Measurements from ENCODE around the gene RICTOR.

Gene RICTOR

GRCh38 chr5:39108987-39109386, 34.8 kb upstream of the RICTOR start:
- H3K9me3 Mint-ChIP-seq, result no peaks in the 10 kb centered on the region
- H3K4me3 Mint-ChIP-seq, result no peak overlapping the region
- no peaks in the 10 kb centered on the region for H3K36me3 Mint-ChIP-seq
- no peaks in the 10 kb centered on the region for H3K4me1 Mint-ChIP-seq
- H3K27me3 Mint-ChIP-seq, result peaks cover 0 to 4% of the 10 kb centered on the region in 2 donors
- DNase-seq (no peak), ATAC-seq (replicated peaks) (no peak)
- no peak overlapping the region for H3K27ac Mint-ChIP-seq

DNA sequence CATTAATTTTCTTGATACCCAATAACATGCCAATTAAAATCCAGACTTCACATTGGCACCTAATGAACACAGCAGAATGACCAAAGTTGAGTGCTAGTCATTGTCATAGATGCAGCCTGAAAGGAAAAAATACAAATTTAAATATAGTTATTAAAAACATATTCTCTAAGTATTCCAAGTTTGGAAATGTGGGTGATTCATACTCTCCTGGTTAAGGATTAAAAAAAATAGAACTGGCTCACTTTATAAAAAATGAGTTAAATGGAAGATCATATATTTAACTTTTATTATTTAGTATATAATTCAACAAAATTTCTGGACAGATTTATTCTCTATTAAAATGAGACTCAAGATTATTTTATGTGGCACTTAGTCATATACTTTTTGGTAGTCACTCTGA, 33.2 kb upstream of the RICTOR start:
- Mint-ChIP-seq H3K4me1 (no peaks in the 10 kb centered on the region), H3K27ac (no peak overlapping the region), H3K27me3 (peaks cover 4 to 5% of the 10 kb centered on the region in 2 donors), H3K4me3 (no peak overlapping the region), H3K36me3 (no peaks in the 10 kb centered on the region), H3K9me3 (no peaks in the 10 kb centered on the region)
- no peak for ATAC-seq (replicated peaks)
- DNase-seq, result no peak

DNA sequence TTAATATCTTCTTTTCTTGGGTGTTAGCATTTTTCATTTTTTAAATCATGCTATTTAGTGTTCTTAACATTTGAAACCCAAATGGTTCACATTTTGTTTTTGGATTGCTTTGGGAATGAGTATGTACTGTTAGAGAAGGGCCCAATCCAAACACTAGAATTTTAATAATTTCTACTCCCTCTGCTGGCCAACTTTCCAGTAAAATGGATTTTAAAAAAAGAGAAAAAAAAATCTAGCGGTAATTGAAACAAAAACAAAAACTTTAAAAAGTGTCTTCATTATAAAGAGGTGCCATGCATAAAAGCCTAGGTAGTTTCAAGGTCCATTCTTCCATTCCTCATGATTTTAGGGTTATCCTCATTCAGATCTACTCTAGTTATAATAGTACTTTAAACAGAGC, 32.1 kb upstream of the RICTOR start:
- H3K4me1 Mint-ChIP-seq, result no peaks in the 10 kb centered on the region
- H3K4me3 Mint-ChIP-seq, result no peak overlapping the region
- no peaks in the 10 kb centered on the region for H3K36me3 Mint-ChIP-seq
- H3K27ac Mint-ChIP-seq, result no peak overlapping the region
- no peak for ATAC-seq (replicated peaks)
- H3K9me3 Mint-ChIP-seq, result no peaks in the 10 kb centered on the region
- H3K27me3 Mint-ChIP-seq, result peaks cover 4 to 5% of the 10 kb centered on the region in 2 donors
- DNase-seq, result no peak

- Mint-ChIP-seq H3K4me1 (no peaks in the 10 kb centered on the region), H3K27me3 (peaks cover 0 to 5% of the 10 kb centered on the region in 2 donors), H3K9me3 (no peaks in the 10 kb centered on the region), H3K27ac (no peak overlapping the region), H3K36me3 (no peaks in the 10 kb centered on the region), H3K4me3 (no peak overlapping the region)
- DNase-seq (no peak), ATAC-seq (replicated peaks) (no peak)
Observed at GRCh38 chr5:39104221-39104620, 30.0 kb upstream of the RICTOR start.

- Mint-ChIP-seq H3K36me3 (no peaks in the 10 kb centered on the region), H3K27ac (no peak overlapping the region), H3K9me3 (no peaks in the 10 kb centered on the region), H3K27me3 (peaks cover 0 to 5% of the 10 kb centered on the region in 2 donors), H3K4me3 (no peak overlapping the region), H3K4me1 (no peaks in the 10 kb centered on the region)
- DNase-seq (no peak), ATAC-seq (replicated peaks) (no peak)
Observed at GRCh38 chr5:39102684-39103155, 28.5 kb upstream of the RICTOR start.

- ATAC-seq (replicated peaks) (no peak), DNase-seq (no peak)
- Mint-ChIP-seq H3K4me1 (no peaks in the 10 kb centered on the region), H3K4me3 (no peak overlapping the region), H3K9me3 (no peaks in the 10 kb centered on the region), H3K36me3 (no peaks in the 10 kb centered on the region), H3K27me3 (peaks cover 0 to 5% of the 10 kb centered on the region in 2 donors), H3K27ac (no peak overlapping the region)
Observed at GRCh38 chr5:39100851-39101396, 26.7 kb upstream of the RICTOR start.

- Mint-ChIP-seq H3K36me3 (no peaks in the 10 kb centered on the region), H3K27me3 (peaks cover 0 to 5% of the 10 kb centered on the region in 2 donors), H3K4me3 (no peak overlapping the region), H3K9me3 (no peaks in the 10 kb centered on the region), H3K27ac (no peak overlapping the region), H3K4me1 (no peaks in the 10 kb centered on the region)
- ATAC-seq (replicated peaks) (no peak), DNase-seq (no peak)
Observed at GRCh38 chr5:39100301-39100850, 26.2 kb upstream of the RICTOR start.

GRCh38 chr5:39099831-39100230, 25.6 kb upstream of the RICTOR start:
- ATAC-seq (replicated peaks) (no peak), DNase-seq (no peak)
- Mint-ChIP-seq H3K4me3 (no peak overlapping the region), H3K27ac (no peak overlapping the region), H3K9me3 (no peaks in the 10 kb centered on the region), H3K4me1 (no peaks in the 10 kb centered on the region), H3K36me3 (no peaks in the 10 kb centered on the region), H3K27me3 (peaks cover 0 to 5% of the 10 kb centered on the region in 2 donors)

- H3K4me3 Mint-ChIP-seq, result no peak overlapping the region
- DNase-seq (no peak), ATAC-seq (replicated peaks) (no peak)
- no peak overlapping the region for H3K27ac Mint-ChIP-seq
- peaks cover 0 to 12% of the 10 kb centered on the region in 2 donors for H3K27me3 Mint-ChIP-seq
- H3K36me3 Mint-ChIP-seq, result peaks cover 0 to 1% of the 10 kb centered on the region in 2 donors
- H3K9me3 Mint-ChIP-seq, result peaks cover 3 to 7% of the 10 kb centered on the region in 2 donors
- H3K4me1 Mint-ChIP-seq, result peaks cover 0 to 2% of the 10 kb centered on the region in 2 donors
Observed at GRCh38 chr5:39093352-39093751, 19.2 kb upstream of the RICTOR start.

DNA sequence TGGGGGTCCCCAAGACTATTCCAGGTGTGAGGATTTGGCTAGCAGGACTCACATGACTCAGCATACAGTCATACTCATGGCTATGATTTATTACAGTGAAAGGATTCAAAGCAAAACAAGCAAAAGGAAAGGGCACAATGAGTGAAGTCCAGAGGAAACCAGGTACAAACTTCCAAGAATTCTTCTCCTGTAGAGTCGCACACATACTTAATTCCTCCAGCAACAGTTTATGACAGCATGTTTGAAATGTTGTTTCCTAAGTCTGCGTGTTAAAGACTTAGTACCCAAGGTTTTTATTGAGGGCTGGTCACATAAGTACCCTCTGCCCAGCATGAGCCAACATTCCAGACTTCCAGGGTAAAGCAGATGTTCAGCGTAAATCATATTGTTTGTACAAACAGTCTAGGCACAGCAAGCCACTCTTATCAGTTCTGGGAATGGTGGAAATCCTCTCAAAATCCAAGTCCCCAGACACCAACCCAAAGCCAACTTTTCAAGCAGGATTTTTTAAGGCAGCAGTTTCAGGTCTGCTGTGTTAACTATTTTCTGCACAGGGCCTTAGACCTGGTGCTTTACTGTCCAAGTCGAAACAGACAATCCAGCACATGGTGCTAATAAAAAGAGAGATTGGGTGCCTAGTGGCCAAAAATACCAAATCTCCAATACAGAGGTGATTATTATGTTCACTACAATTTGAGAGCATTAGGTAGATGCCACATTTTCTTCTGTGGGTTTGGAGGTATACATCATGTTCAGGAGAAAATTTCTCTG, 18.6 kb upstream of the RICTOR start:
- ATAC-seq (replicated peaks) (no peak), DNase-seq (no peak)
- H3K27me3 Mint-ChIP-seq, result peaks cover 0 to 12% of the 10 kb centered on the region in 2 donors
- H3K4me3 Mint-ChIP-seq, result no peak overlapping the region
- peaks cover 3 to 7% of the 10 kb centered on the region in 2 donors for H3K9me3 Mint-ChIP-seq
- peaks cover 0 to 1% of the 10 kb centered on the region in 2 donors for H3K36me3 Mint-ChIP-seq
- H3K4me1 Mint-ChIP-seq, result peaks cover 0 to 2% of the 10 kb centered on the region in 2 donors
- no peak overlapping the region for H3K27ac Mint-ChIP-seq

- Mint-ChIP-seq H3K4me1 (peaks cover 0 to 2% of the 10 kb centered on the region in 2 donors), H3K36me3 (peaks cover 0 to 1% of the 10 kb centered on the region in 2 donors), H3K27ac (no peak overlapping the region), H3K27me3 (peaks cover under 1 to 13% of the 10 kb centered on the region in 2 donors), H3K4me3 (no peak overlapping the region), H3K9me3 (peaks cover 3 to 7% of the 10 kb centered on the region in 2 donors)
- ATAC-seq (replicated peaks) (no peak), DNase-seq (no peak)
Observed at GRCh38 chr5:39091940-39092580, 17.9 kb upstream of the RICTOR start.

DNA sequence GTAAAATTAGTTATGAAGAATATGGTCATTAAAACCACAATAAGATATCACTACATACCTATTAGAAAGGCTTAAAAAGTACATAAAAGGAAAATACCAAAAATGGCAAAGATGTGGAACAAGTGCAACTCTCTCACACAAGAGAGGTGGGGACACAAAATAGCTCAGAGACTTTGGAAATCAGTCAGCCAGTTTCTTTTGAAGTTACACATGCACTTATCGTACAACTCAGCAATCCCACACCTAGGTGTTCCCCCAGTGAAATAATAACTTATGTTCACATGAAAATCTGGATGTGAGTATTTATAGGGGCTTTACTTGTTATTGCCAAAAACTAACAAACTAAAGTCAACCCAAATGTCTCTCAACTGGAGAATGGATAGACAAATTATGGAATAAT, 9.8 kb upstream of the RICTOR start:
- Mint-ChIP-seq H3K4me1 (no peaks in the 10 kb centered on the region), H3K27me3 (peaks cover 8 to 11% of the 10 kb centered on the region in 2 donors), H3K9me3 (no peaks in the 10 kb centered on the region), H3K4me3 (no peak overlapping the region), H3K27ac (no peak overlapping the region), H3K36me3 (no peaks in the 10 kb centered on the region)
- DNase-seq, result no peak
- ATAC-seq (replicated peaks), result no peak

DNA sequence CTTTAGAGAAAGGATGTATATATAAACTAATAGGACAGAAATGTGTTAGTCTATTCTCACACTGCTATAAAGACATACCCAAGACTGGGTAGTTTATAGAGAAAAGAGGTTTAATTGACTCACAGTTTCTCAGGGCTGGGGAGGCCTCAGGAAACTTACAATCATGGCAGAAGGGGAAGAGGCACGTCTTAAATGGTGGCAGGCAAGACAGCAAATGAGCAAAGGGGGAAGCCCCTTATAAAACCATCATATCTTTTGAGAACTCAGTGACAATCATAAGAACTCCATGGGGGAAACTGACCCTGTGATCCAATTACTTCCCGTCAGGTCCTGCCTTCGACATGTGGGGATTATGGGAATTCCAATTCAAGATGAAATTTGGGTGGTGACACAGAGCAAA, 8.8 kb upstream of the RICTOR start:
- H3K27me3 Mint-ChIP-seq, result peaks cover 8 to 11% of the 10 kb centered on the region in 2 donors
- H3K9me3 Mint-ChIP-seq, result no peaks in the 10 kb centered on the region
- H3K27ac Mint-ChIP-seq, result no peak overlapping the region
- no peak for ATAC-seq (replicated peaks)
- H3K36me3 Mint-ChIP-seq, result no peaks in the 10 kb centered on the region
- H3K4me1 Mint-ChIP-seq, result no peaks in the 10 kb centered on the region
- DNase-seq, result no peak
- H3K4me3 Mint-ChIP-seq, result no peak overlapping the region

GRCh38 chr5:39080597-39081204, 6.5 kb upstream of the RICTOR start:
- peaks cover 0 to 4% of the 10 kb centered on the region in 2 donors for H3K27me3 Mint-ChIP-seq
- no peaks in the 10 kb centered on the region for H3K36me3 Mint-ChIP-seq
- H3K4me1 Mint-ChIP-seq, result peaks cover 2 to 9% of the 10 kb centered on the region in 2 donors
- H3K27ac Mint-ChIP-seq, result no peak overlapping the region
- H3K9me3 Mint-ChIP-seq, result no peaks in the 10 kb centered on the region
- ATAC-seq (replicated peaks) (peak; percentile 42 to 44), DNase-seq (no peak)
- H3K4me3 Mint-ChIP-seq, result no peak overlapping the region

Data from stimulated activated naive B cell treated with anti-CD40 and anti-IgM and Interleukin-4, amounts not matched to agents 10 μg/mL and 1 μg/mL and 100 μg/mL, for 72 hours (primary cell).